ENCODE results near the gene BRPF3.

BRPF3 gene

GRCh38 chr6:36196113-36196879 is at the start of gene BRPF3:
BRPF3 (plus strand) TSS chr6:36196744; CDS start chr6:36200323, 3,579 bp downstream.
- peak; percentile 74 for DNase-seq

- DNase-seq, result no peak
Observed at GRCh38 chr6:36147294-36147693, 49.2 kb upstream of the BRPF3 start.

- DNase-seq, result no peak
Observed at GRCh38 chr6:36149476-36149875, 47.1 kb upstream of the BRPF3 start.

GRCh38 chr6:36150283-36150682 is 46.3 kb upstream of the BRPF3 start:
- no peak for DNase-seq

- DNase-seq, result no peak
Observed at GRCh38 chr6:36154286-36154685, 42.3 kb upstream of the BRPF3 start.

GRCh38 chr6:36155662-36156061 is 40.9 kb upstream of the BRPF3 start:
- no peak for DNase-seq

- DNase-seq, result no peak
Observed at GRCh38 chr6:36160147-36160760, 36.3 kb upstream of the BRPF3 start.

- peak; percentile 18 for DNase-seq
Observed at GRCh38 chr6:36169023-36170007, 27.2 kb upstream of the BRPF3 start.

GRCh38 chr6:36170704-36171103 is 25.8 kb upstream of the BRPF3 start:
- no peak for DNase-seq

GRCh38 chr6:36171573-36171972 is 25.0 kb upstream of the BRPF3 start:
- no peak for DNase-seq

GRCh38 chr6:36177166-36177565 is 19.4 kb upstream of the BRPF3 start:
- DNase-seq, result peak; percentile 47

GRCh38 chr6:36178544-36178943 is 18.0 kb upstream of the BRPF3 start:
- no peak for DNase-seq

- DNase-seq, result no peak
Observed at GRCh38 chr6:36180126-36180525, 16.4 kb upstream of the BRPF3 start.

- no peak for DNase-seq
Observed at GRCh38 chr6:36184311-36184710, 12.2 kb upstream of the BRPF3 start.

GRCh38 chr6:36186199-36186598 is 10.3 kb upstream of the BRPF3 start:
- DNase-seq, result no peak

GRCh38 chr6:36187446-36187845 is 9.1 kb upstream of the BRPF3 start:
- DNase-seq, result no peak

- peak; percentile 11 for DNase-seq
Observed at GRCh38 chr6:36195471-36196112, 952 bp upstream of the BRPF3 start.

GRCh38 chr6:36196880-36197548 is 470 bp downstream of the BRPF3 start:
- DNase-seq, result peak; percentile 99

GRCh38 chr6:36197739-36198221 is 1.2 kb downstream of the BRPF3 start:
- DNase-seq, result no peak

GRCh38 chr6:36198986-36199385 is 2.4 kb downstream of the BRPF3 start:
- DNase-seq, result no peak

GRCh38 chr6:36200154-36200891 is 3.8 kb downstream of the BRPF3 start:
- no peak for DNase-seq
